Colonic mucosa (tissue), 2 donors: ENCODE results near the gene GABBR2. TPM values are rescaled to one million over a fixed set of nuclear protein-coding genes. Genes with fewer than 3 reads are reported as not detected.

Source experiments
- total RNA-seq, 2 donors: library from RNA; stranded (reverse); fragmentation: NEBNext Ultra II Directional in 1 of 2; extraction: Animal tissue kit (Norgen Biotek cat#: 25700) in 1 of 2; gene quantifications; one replicate each; pipeline ENCODE4 v1.2.1, GENCODE V29; 2021
- donor health status: DM: no; HTN: no; CAD: no.
- donor health status: DM: no; HTN: no; CAD: no.

The GABBR2 gene
- total RNA-seq, 2 donors from 2014 or later, result 0.05 TPM; not detected in 1

Other genes with a start within 250 kb of the GABBR2 start
- 10 to 100 TPM; 19.5 to 22.0 TPM for gene ANKS6, start 87.6 kb upstream of the GABBR2 start, total RNA-seq
- gene GALNT12, start 98.7 kb upstream of the GABBR2 start, total RNA-seq, result 100 to 1,000 TPM in 1 of 2 donors, 10 to 100 TPM in 1; 69.6 to 145 TPM
- 10 to 100 TPM in 1 of 2 donors, 1 to 10 TPM in 1; 6.0 to 16.0 TPM for gene COL15A1, start 235.0 kb upstream of the GABBR2 start, total RNA-seq